H1 (cell line): ENCODE results near the gene CPT2. TPM values are rescaled to one million over a fixed set of nuclear protein-coding genes. Genes with fewer than 3 reads are reported as not detected.

ENCODE experiments used
- BACH1 ChIP-seq: IDR thresholded peaks from 2 replicates; pipeline ENCODE4 v1.6.1; 2012; ENCODE audit warnings: low read length, improper control_type of control experiment
- BCL11A ChIP-seq, 2 experiments: IDR thresholded peaks; one replicate each; pipeline ENCODE4 v1.6.1; 2011; ENCODE audit warnings: low read depth in 2 of 2, low read length in 2 of 2, mild to moderate bottlenecking in 2 of 2
- CHD1 ChIP-seq: IDR thresholded peaks from 2 replicates; pipeline ENCODE4 v1.6.1; 2012; ENCODE audit warnings: low read depth, low read length, improper control_type of control experiment
- SRF ChIP-seq: IDR thresholded peaks from 2 replicates; pipeline ENCODE4 v1.6.1; 2011; ENCODE audit warnings: mild to moderate bottlenecking, low read depth, low read length, moderate library complexity
- TEAD4 ChIP-seq: IDR thresholded peaks from 2 replicates; pipeline ENCODE4 v1.6.1; 2012; ENCODE audit warnings: low read depth, low read length, inconsistent platforms, mixed read lengths
- polyA plus RNA-seq, 7 experiments: library from polyadenylated mRNA; depleted of rRNA in 3 of 7; stranded (reverse) in 5 of 7; unstranded in 2 of 7; fragments of >200 nt in 5 of 7; fragments of 200-250 nt in 2 of 7; gene quantifications; 1 replicate in 5 of 7; 2 replicates in 1 of 7; 4 replicates in 1 of 7; pipeline versions ENCODE4 v1.2.1 to v1.2.3, GENCODE V29; 2011 to 2013; ENCODE audit warnings: missing spikeins in 2 of 7, mixed read lengths in 2 of 7
- total RNA-seq: library from RNA; stranded (reverse); fragmentation: NEBNext Ultra II Directional; extraction: Animal tissue kit (Norgen Biotek cat#: 25700); gene quantifications from 2 replicates; pipeline ENCODE4 v1.2.1, GENCODE V29; 2021
- TF ChIP-seq, protein P1 (sequence below): fragments of 300-600 bp; sonication (generic); IDR thresholded peaks from 2 replicates; pipeline ENCODE4 v1.7.1; 2012; ENCODE audit warnings: low read length, moderate library complexity, mild to moderate bottlenecking, inconsistent platforms; ENCODE audit not compliant: insufficient replicate concordance

CPT2 gene
- total and polyA plus RNA-seq, 2 of the 8 experiments (the other 6 are each of a cell fraction or from before 2014, with no cell fraction given), result 23.9 to 25.5 TPM

GRCh38 chr1:53250325-53250724, 53.7 kb downstream of the CPT2 start (continued):
- TF ChIP-seq, protein P1, sequence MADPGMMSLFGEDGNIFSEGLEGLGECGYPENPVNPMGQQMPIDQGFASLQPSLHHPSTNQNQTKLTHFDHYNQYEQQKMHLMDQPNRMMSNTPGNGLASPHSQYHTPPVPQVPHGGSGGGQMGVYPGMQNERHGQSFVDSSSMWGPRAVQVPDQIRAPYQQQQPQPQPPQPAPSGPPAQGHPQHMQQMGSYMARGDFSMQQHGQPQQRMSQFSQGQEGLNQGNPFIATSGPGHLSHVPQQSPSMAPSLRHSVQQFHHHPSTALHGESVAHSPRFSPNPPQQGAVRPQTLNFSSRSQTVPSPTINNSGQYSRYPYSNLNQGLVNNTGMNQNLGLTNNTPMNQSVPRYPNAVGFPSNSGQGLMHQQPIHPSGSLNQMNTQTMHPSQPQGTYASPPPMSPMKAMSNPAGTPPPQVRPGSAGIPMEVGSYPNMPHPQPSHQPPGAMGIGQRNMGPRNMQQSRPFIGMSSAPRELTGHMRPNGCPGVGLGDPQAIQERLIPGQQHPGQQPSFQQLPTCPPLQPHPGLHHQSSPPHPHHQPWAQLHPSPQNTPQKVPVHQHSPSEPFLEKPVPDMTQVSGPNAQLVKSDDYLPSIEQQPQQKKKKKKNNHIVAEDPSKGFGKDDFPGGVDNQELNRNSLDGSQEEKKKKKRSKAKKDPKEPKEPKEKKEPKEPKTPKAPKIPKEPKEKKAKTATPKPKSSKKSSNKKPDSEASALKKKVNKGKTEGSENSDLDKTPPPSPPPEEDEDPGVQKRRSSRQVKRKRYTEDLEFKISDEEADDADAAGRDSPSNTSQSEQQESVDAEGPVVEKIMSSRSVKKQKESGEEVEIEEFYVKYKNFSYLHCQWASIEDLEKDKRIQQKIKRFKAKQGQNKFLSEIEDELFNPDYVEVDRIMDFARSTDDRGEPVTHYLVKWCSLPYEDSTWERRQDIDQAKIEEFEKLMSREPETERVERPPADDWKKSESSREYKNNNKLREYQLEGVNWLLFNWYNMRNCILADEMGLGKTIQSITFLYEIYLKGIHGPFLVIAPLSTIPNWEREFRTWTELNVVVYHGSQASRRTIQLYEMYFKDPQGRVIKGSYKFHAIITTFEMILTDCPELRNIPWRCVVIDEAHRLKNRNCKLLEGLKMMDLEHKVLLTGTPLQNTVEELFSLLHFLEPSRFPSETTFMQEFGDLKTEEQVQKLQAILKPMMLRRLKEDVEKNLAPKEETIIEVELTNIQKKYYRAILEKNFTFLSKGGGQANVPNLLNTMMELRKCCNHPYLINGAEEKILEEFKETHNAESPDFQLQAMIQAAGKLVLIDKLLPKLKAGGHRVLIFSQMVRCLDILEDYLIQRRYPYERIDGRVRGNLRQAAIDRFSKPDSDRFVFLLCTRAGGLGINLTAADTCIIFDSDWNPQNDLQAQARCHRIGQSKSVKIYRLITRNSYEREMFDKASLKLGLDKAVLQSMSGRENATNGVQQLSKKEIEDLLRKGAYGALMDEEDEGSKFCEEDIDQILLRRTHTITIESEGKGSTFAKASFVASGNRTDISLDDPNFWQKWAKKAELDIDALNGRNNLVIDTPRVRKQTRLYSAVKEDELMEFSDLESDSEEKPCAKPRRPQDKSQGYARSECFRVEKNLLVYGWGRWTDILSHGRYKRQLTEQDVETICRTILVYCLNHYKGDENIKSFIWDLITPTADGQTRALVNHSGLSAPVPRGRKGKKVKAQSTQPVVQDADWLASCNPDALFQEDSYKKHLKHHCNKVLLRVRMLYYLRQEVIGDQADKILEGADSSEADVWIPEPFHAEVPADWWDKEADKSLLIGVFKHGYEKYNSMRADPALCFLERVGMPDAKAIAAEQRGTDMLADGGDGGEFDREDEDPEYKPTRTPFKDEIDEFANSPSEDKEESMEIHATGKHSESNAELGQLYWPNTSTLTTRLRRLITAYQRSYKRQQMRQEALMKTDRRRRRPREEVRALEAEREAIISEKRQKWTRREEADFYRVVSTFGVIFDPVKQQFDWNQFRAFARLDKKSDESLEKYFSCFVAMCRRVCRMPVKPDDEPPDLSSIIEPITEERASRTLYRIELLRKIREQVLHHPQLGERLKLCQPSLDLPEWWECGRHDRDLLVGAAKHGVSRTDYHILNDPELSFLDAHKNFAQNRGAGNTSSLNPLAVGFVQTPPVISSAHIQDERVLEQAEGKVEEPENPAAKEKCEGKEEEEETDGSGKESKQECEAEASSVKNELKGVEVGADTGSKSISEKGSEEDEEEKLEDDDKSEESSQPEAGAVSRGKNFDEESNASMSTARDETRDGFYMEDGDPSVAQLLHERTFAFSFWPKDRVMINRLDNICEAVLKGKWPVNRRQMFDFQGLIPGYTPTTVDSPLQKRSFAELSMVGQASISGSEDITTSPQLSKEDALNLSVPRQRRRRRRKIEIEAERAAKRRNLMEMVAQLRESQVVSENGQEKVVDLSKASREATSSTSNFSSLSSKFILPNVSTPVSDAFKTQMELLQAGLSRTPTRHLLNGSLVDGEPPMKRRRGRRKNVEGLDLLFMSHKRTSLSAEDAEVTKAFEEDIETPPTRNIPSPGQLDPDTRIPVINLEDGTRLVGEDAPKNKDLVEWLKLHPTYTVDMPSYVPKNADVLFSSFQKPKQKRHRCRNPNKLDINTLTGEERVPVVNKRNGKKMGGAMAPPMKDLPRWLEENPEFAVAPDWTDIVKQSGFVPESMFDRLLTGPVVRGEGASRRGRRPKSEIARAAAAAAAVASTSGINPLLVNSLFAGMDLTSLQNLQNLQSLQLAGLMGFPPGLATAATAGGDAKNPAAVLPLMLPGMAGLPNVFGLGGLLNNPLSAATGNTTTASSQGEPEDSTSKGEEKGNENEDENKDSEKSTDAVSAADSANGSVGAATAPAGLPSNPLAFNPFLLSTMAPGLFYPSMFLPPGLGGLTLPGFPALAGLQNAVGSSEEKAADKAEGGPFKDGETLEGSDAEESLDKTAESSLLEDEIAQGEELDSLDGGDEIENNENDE, result no peak
- TF ChIP-seq BACH1 (no peak), CHD1 (no peak), SRF (no peak), TEAD4 (no peak), BCL11A (IDR thresholded peaks at IDR 0.05; ENCODE audit: low read depth in 2 of 2, low read length in 2 of 2) (no peak)
